Natural killer cell (primary cell): ENCODE measurements around the gene SCYGR8. TPM values are rescaled to one million over a fixed set of nuclear protein-coding genes. Genes with fewer than 3 reads are reported as not detected.

Source experiments
- ATAC-seq, 3 donors: fragments of 150-1000 bp in 2 of 3; fragments of 200-7000 bp in 1 of 3; cut with Tn5 transposase; 1 replicate in 1 of 3; 2 replicates in 2 of 3; pipeline ENCODE4 v1.10.0; 2021; ENCODE audit warnings: mild to moderate bottlenecking in 2 of 3, moderate library complexity in 2 of 3
- DNase-seq, 2 donors: peaks; one replicate each; pipeline versions ENCODE4 v3.0.0 to v3.0.0-alpha.2; 2013 to 2021; ENCODE audit warnings: mixed read lengths in 1 of 2
- H3K27ac ChIP-seq: one replicate; pipeline ENCODE4 v1.5.1; 2013; ENCODE audit warnings: mild to moderate bottlenecking, low read length
- H3K27me3 ChIP-seq: one replicate; pipeline ENCODE4 v1.6.1; 2013; ENCODE audit warnings: low read length; ENCODE audit not compliant: control insufficient read depth, insufficient read depth
- H3K36me3 ChIP-seq: one replicate; pipeline ENCODE4 v1.6.1; 2013; ENCODE audit warnings: low read length; ENCODE audit not compliant: control insufficient read depth, insufficient read depth
- H3K4me1 ChIP-seq: one replicate; pipeline ENCODE4 v1.6.1; 2013; ENCODE audit warnings: low read length; ENCODE audit not compliant: control insufficient read depth, insufficient read depth
- H3K4me3 ChIP-seq: one replicate; pipeline ENCODE4 v1.5.1; 2013; ENCODE audit warnings: low read length
- H3K9me3 ChIP-seq: one replicate; pipeline ENCODE4 v1.6.1; 2013; ENCODE audit warnings: low read length; ENCODE audit not compliant: control insufficient read depth, insufficient read depth
- H3K27ac Mint-ChIP-seq, 2 donors: one replicate each; pipeline ENCODE4 v1.8.0; 2022; ENCODE audit warnings: mild to moderate bottlenecking in 2 of 2, mixed read lengths in 2 of 2, moderate library complexity in 1 of 2
- H3K27me3 Mint-ChIP-seq, 2 donors: one replicate each; pipeline ENCODE4 v1.8.0; 2022; ENCODE audit warnings: low read depth in 2 of 2, mixed read lengths in 2 of 2
- H3K36me3 Mint-ChIP-seq: one replicate; pipeline ENCODE4 v1.8.0; 2022; ENCODE audit warnings: mixed read lengths
- H3K4me1 Mint-ChIP-seq, 2 donors: one replicate each; pipeline ENCODE4 v1.8.0; 2022; ENCODE audit warnings: mixed read lengths in 2 of 2
- H3K4me3 Mint-ChIP-seq: one replicate; pipeline ENCODE4 v1.8.0; 2022; ENCODE audit warnings: mild to moderate bottlenecking, moderate library complexity, mixed read lengths
- H3K9me3 Mint-ChIP-seq, 2 donors: one replicate each; pipeline ENCODE4 v1.8.0; 2022; ENCODE audit warnings: mixed read lengths in 2 of 2
- CTCF ChIP-seq: fragments of 200-600 bp; IDR thresholded peaks from one replicate; pipeline ENCODE4 v1.8.0; 2022; ENCODE audit warnings: antibody characterized with exemption
- WGBS: methylation state at CpG from one replicate; pipeline ENCODE4 v1.1.7; 2013; ENCODE audit warnings: missing lambda C conversion rate; ENCODE audit not compliant: insufficient coverage; 5-methylcytosine and 5-hydroxymethylcytosine counted together
- intact Hi-C: fragments of 100-400 bp; cut with micrococcal nuclease; formaldehyde crosslinking; loops from one replicate; pipeline ENCODE4 v1.14.2; 2022
- total RNA-seq, 4 donors: library from RNA; stranded (reverse); fragments of 120-200 nt in 1 of 4; gene quantifications; one replicate each; pipeline versions ENCODE4 v1.2.3 to v1.2.4, GENCODE V29; 2013 to 2022

The SCYGR8 gene
- total RNA-seq, 3 donors from 2014 or later (not counting 1 experiment from before 2014, with no cell fraction given): not detected

- no peaks in the 10 kb centered on the region for H3K4me1 Mint-ChIP-seq
- 74% methylated on average over 4 of the region's 6 CpGs for WGBS
- H3K4me3 Mint-ChIP-seq: no peak overlapping the region
- Histone ChIP-seq H3K4me1 (no peaks in the 10 kb centered on the region), H3K9me3 (no peaks in the 10 kb centered on the region), H3K27me3 (no peaks in the 10 kb centered on the region), H3K27ac (no peak overlapping the region), H3K4me3 (no peak overlapping the region), H3K36me3 (no peaks in the 10 kb centered on the region)
- ATAC-seq: no peak
- no peaks in the 10 kb centered on the region for H3K36me3 Mint-ChIP-seq
- H3K27ac Mint-ChIP-seq: no peak overlapping the region
- no peak for TF ChIP-seq CTCF
- no peaks in the 10 kb centered on the region for H3K9me3 Mint-ChIP-seq
- H3K27me3 Mint-ChIP-seq: peaks cover 0 to 2% of the 10 kb centered on the region in 2 donors
- intact Hi-C loops: no loop called here
- DNase-seq: no peak
These were observed 38.3 kb upstream of the SCYGR8 start for GRCh38 chr2:227707390-227707789.

- Histone ChIP-seq H3K36me3 (no peaks in the 10 kb centered on the region), H3K4me1 (no peaks in the 10 kb centered on the region), H3K4me3 (no peak overlapping the region), H3K9me3 (no peaks in the 10 kb centered on the region), H3K27ac (no peak overlapping the region), H3K27me3 (no peaks in the 10 kb centered on the region)
- no peaks in the 10 kb centered on the region for H3K4me1 Mint-ChIP-seq
- DNase-seq: no peak
- H3K27me3 Mint-ChIP-seq: peaks cover 0 to 2% of the 10 kb centered on the region in 2 donors
- H3K9me3 Mint-ChIP-seq: no peaks in the 10 kb centered on the region
- TF ChIP-seq CTCF: no peak
- no peak for ATAC-seq
- H3K36me3 Mint-ChIP-seq: no peaks in the 10 kb centered on the region
- no peak overlapping the region for H3K4me3 Mint-ChIP-seq
- intact Hi-C loops: no loop called here
- no peak overlapping the region for H3K27ac Mint-ChIP-seq
- WGBS: 96% methylated on average over 6 of the region's 7 CpGs
These were observed 34.7 kb upstream of the SCYGR8 start for GRCh38 chr2:227710986-227711385.

- Mint-ChIP-seq H3K27ac (no peak overlapping the region), H3K27me3 (peaks cover 0 to 6% of the 10 kb centered on the region in 2 donors), H3K4me1 (no peaks in the 10 kb centered on the region), H3K36me3 (no peaks in the 10 kb centered on the region), H3K4me3 (no peak overlapping the region), H3K9me3 (no peaks in the 10 kb centered on the region)
- ATAC-seq (no peak), DNase-seq (no peak)
- H3K27me3 ChIP-seq: no peaks in the 10 kb centered on the region
- no peaks in the 10 kb centered on the region for H3K9me3 ChIP-seq
- WGBS: 73% methylated on average over 1 of the region's 1 CpG
- no peaks in the 10 kb centered on the region for H3K4me1 ChIP-seq
- intact Hi-C loops: no loop called here
- no peak overlapping the region for H3K4me3 ChIP-seq
- no peak overlapping the region for H3K27ac ChIP-seq
- no peaks in the 10 kb centered on the region for H3K36me3 ChIP-seq
- TF ChIP-seq CTCF: no peak
These were observed 32.4 kb upstream of the SCYGR8 start for GRCh38 chr2:227713291-227713690.

GRCh38 chr2:227716501-227716900 is 29.2 kb upstream of the SCYGR8 start:
- WGBS: no CpG with 5 or more reads among the region's 2 CpGs
- intact Hi-C loops: no loop called here
- H3K4me1 ChIP-seq: no peaks in the 10 kb centered on the region
- H3K4me1 Mint-ChIP-seq: no peaks in the 10 kb centered on the region
- no peak for TF ChIP-seq CTCF
- no peak overlapping the region for H3K4me3 Mint-ChIP-seq
- no peaks in the 10 kb centered on the region for H3K9me3 ChIP-seq
- no peaks in the 10 kb centered on the region for H3K9me3 Mint-ChIP-seq
- DNase-seq: no peak
- no peak overlapping the region for H3K27ac ChIP-seq
- H3K27me3 ChIP-seq: no peaks in the 10 kb centered on the region
- no peak for ATAC-seq
- no peaks in the 10 kb centered on the region for H3K36me3 Mint-ChIP-seq
- H3K27ac Mint-ChIP-seq: no peak overlapping the region
- H3K27me3 Mint-ChIP-seq: peaks cover 0 to 14% of the 10 kb centered on the region in 2 donors
- no peaks in the 10 kb centered on the region for H3K36me3 ChIP-seq
- H3K4me3 ChIP-seq: no peak overlapping the region
